ENCODE data around the gene XRRA1.

Gene XRRA1

GRCh38 chr11:74949753-74950137, 854 bp upstream of the XRRA1 start:
- Histone ChIP-seq H3K4me3 (peak overlapping the region; percentile 84), H3K27ac (peak overlapping the region; percentile 45 to 92)
- TF ChIP-seq CTCF (IDR thresholded peaks at IDR 0.05), result no peak
- DNase-seq (ENCODE audit: low spot score), result no peak

GRCh38 chr11:74948546-74948897, 369 bp downstream of the XRRA1 start:
- TF ChIP-seq CTCF (IDR thresholded peaks at IDR 0.05), result no peak
- DNase-seq (ENCODE audit: low spot score), result no peak
- Histone ChIP-seq H3K4me3 (peak overlapping the region; percentile 84), H3K27ac (peak overlapping the region; percentile 45 to 92)

- no peak overlapping the region for H3K27ac ChIP-seq
- TF ChIP-seq CTCF (IDR thresholded peaks at IDR 0.05), result no peak
- H3K4me3 ChIP-seq, result no peak overlapping the region
- no peak for DNase-seq (ENCODE audit: low spot score)
These were observed 6.7 kb downstream of the XRRA1 start for GRCh38 chr11:74942073-74942759.

GRCh38 chr11:74941492-74941891, 7.4 kb downstream of the XRRA1 start:
- no peak for DNase-seq (ENCODE audit: low spot score)
- no peak for TF ChIP-seq CTCF (IDR thresholded peaks at IDR 0.05)

GRCh38 chr11:74937696-74938475, 11.0 kb downstream of the XRRA1 start:
- no peak for TF ChIP-seq CTCF (IDR thresholded peaks at IDR 0.05)
- no peak overlapping the region for H3K4me3 ChIP-seq
- no peak for DNase-seq (ENCODE audit: low spot score)
- H3K27ac ChIP-seq, result no peak overlapping the region

More at GRCh38 chr11:74941492-74941891, 7.4 kb downstream of the XRRA1 start:
- no peak overlapping the region for H3K4me3 ChIP-seq
- H3K27ac ChIP-seq, result no peak overlapping the region

DNA sequence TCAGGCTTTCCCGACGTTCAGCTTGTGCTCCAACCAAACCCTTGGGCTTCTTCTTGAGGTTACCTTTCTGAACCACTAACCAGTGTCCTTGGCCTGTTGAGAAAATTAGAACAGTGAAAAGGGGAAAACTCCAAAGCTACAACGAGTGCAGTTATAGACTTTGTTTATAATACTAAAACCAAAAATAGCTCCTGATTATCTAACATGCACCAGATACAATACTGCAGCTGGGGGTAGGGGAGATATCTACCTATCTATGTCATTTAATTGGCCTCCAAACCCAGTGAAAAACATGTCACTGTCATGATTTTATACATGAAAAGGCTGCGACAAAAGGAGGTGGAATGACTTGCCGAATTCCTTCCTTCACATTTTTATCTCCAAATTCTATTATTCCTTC, 11.9 kb downstream of the XRRA1 start:
- Histone ChIP-seq H3K4me3 (no peak overlapping the region), H3K27ac (no peak overlapping the region)
- DNase-seq (ENCODE audit: low spot score), result no peak
- TF ChIP-seq CTCF (IDR thresholded peaks at IDR 0.05), result no peak

- no peak for DNase-seq (ENCODE audit: low spot score)
- Histone ChIP-seq H3K27ac (no peak overlapping the region), H3K4me3 (no peak overlapping the region)
- no peak for TF ChIP-seq CTCF (IDR thresholded peaks at IDR 0.05)
These were observed 12.8 kb downstream of the XRRA1 start for GRCh38 chr11:74936087-74936486.

Data from coronary artery (tissue), 2 donors.